Esophagus muscularis mucosa (tissue), 4 donors: ENCODE results near the gene LSM10. TPM values are rescaled to one million over a fixed set of nuclear protein-coding genes. Genes with fewer than 3 reads are reported as not detected.

Experiments
- DNase-seq: peaks from one replicate; pipeline ENCODE4 v3.0.0-alpha.2; 2017; ENCODE audit errors: extremely low spot score
- H3K27ac ChIP-seq, 4 donors: fragments of 200-600 bp; sonication (generic); replicated peaks in 1 of 4; 1 replicate in 3 of 4; 2 replicates in 1 of 4; pipeline ENCODE4 v1.5.1; 2016 to 2019; ENCODE audit warnings: mild to moderate bottlenecking in 1 of 4
- H3K27me3 ChIP-seq, 4 donors: fragments of 200-600 bp; sonication (generic); one replicate each; pipeline versions ENCODE4 v1.5.1 to v1.6.0; 2016 to 2019
- H3K36me3 ChIP-seq, 4 donors: fragments of 200-600 bp; sonication (generic); one replicate each; pipeline ENCODE4 v1.5.1; 2016 to 2019
- H3K4me1 ChIP-seq, 4 donors: fragments of 200-600 bp; sonication (generic); one replicate each; pipeline ENCODE4 v1.5.1; 2016 to 2019
- H3K4me3 ChIP-seq, 4 donors: fragments of 200-600 bp; sonication (generic); 1 replicate in 2 of 4; 2 replicates in 2 of 4; pipeline ENCODE4 v1.5.1; 2016 to 2019; ENCODE audit warnings: mild to moderate bottlenecking in 4 of 4, moderate library complexity in 1 of 4
- H3K9me3 ChIP-seq, 4 donors: fragments of 200-600 bp; sonication (generic); 1 replicate in 3 of 4; 2 replicates in 1 of 4; pipeline ENCODE4 v1.5.1; 2016 to 2019
- EP300 ChIP-seq: sonication (generic); formaldehyde crosslinking; IDR thresholded peaks from one replicate; pipeline ENCODE4 v1.6.1; 2017; ENCODE audit warnings: antibody characterized with exemption
- POLR2A ChIP-seq: fragments of 450-650 bp; IDR thresholded peaks from one replicate; pipeline ENCODE4 v1.6.1; 2017; ENCODE audit warnings: antibody characterized with exemption, moderate library complexity, mild to moderate bottlenecking, low read depth
- POLR2AphosphoS5 ChIP-seq, 2 donors: sonication (generic); formaldehyde crosslinking; IDR thresholded peaks; one replicate each; pipeline ENCODE4 v1.6.1; 2017; ENCODE audit warnings: antibody characterized with exemption in 2 of 2
- WGBS: methylation state at CpG from one replicate; pipeline ENCODE4 v1.1.5; 2018; 5-methylcytosine and 5-hydroxymethylcytosine counted together
- intact Hi-C: fragments of 100-400 bp; cut with DNase I; formaldehyde crosslinking; loops from one replicate; pipeline ENCODE4 v1.15.1; 2023
- total RNA-seq, 4 donors: library from RNA; depleted of rRNA; stranded (reverse); fragments of >200 nt; gene quantifications; one replicate each; pipeline versions ENCODE4 v1.1.0 to v1.2.1, GENCODE V29; 2016
- TF ChIP-seq, protein P1 (sequence below), 3 experiments: fragments of 200-600 bp in 2 of 3; fragments of 450-650 bp in 1 of 3; sonication (generic) in 2 of 3; IDR thresholded peaks; one replicate each; pipeline ENCODE4 v1.5.1; 2017 to 2019; ENCODE audit warnings: antibody characterized with exemption in 3 of 3, mild to moderate bottlenecking in 2 of 3, moderate library complexity in 1 of 3

The LSM10 gene
- total RNA-seq, 4 donors from 2014 or later, result 42.2 to 64.5 (median 59.5) TPM

DNA sequence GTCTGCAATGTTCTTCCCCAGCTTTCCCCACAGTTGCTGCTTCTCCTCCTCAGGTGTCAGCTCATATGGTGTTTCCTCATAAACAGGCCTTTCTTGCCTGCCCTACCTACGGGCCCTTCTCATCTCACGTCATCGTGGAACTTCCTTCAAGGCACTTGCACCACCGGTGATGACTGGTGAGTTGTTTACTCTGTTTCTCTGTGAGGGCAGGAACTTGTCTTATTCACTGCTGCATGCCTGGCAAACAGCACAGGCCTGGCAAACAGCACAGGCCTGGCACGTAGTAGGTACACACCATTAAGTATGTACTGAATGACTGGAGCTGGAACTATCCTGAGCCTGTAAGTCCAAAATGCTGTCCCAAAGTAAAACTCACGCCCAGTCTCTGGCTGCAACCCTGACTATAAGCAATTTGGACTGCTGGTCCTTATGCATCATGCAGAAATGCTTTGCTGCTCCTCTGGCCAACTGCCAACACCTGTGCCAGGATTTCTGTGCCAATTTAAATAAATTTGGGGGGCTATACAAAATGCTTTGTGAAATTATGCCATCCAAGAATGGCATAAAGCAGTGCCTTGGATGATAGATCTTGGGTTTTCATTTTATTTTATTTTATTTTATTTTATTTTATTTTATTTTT, 37.7 kb downstream of the LSM10 start:
- Histone ChIP-seq H3K4me1 (peaks cover under 1 to 16% (median 7%) of the 10 kb centered on the region in 4 donors), H3K27ac (peak overlapping the region in 1 of 4 donors; percentile 15), H3K4me3 (no peak overlapping the region), H3K27me3 (no peaks in the 10 kb centered on the region), H3K9me3 (no peaks in the 10 kb centered on the region), H3K36me3 (peaks cover 26 to 79% (median 59%) of the 10 kb centered on the region in 4 donors)
- intact Hi-C loops, result no loop called here
- 65% methylated on average over 6 of the region's 6 CpGs for WGBS
- TF ChIP-seq, protein P1, sequence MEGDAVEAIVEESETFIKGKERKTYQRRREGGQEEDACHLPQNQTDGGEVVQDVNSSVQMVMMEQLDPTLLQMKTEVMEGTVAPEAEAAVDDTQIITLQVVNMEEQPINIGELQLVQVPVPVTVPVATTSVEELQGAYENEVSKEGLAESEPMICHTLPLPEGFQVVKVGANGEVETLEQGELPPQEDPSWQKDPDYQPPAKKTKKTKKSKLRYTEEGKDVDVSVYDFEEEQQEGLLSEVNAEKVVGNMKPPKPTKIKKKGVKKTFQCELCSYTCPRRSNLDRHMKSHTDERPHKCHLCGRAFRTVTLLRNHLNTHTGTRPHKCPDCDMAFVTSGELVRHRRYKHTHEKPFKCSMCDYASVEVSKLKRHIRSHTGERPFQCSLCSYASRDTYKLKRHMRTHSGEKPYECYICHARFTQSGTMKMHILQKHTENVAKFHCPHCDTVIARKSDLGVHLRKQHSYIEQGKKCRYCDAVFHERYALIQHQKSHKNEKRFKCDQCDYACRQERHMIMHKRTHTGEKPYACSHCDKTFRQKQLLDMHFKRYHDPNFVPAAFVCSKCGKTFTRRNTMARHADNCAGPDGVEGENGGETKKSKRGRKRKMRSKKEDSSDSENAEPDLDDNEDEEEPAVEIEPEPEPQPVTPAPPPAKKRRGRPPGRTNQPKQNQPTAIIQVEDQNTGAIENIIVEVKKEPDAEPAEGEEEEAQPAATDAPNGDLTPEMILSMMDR (IDR thresholded peaks at IDR 0.05), result no peak
- TF ChIP-seq POLR2A (no peak), EP300 (no peak), POLR2AphosphoS5 (IDR thresholded peaks at IDR 0.05) (no peak)
- no peak for DNase-seq

DNA sequence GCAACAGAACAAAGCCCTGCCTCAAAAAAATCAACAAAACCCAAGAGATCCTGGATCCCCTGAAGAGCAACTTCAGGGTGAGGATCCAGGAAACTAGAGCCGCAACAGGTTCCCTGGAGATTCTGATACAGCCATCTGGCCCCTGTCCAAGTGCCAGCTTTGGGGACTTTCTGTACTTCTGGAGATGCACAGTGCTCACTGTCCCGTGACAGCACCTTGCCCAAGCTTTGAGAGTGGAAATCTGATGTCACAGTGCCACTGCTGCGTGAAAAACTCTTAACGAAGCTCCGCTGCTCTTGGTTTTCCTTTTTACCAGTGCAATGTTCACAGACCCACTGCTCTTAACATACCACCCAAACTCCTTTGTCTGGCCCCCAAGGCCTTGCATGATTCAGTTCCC, 38.3 kb downstream of the LSM10 start:
- no peak for TF ChIP-seq POLR2A
- TF ChIP-seq EP300, result no peak
- TF ChIP-seq POLR2AphosphoS5 (IDR thresholded peaks at IDR 0.05), result no peak
- TF ChIP-seq, protein P1 (IDR thresholded peaks at IDR 0.05), result no peak
- Histone ChIP-seq H3K9me3 (no peaks in the 10 kb centered on the region), H3K4me1 (peaks cover 0 to 15% (median 5%) of the 10 kb centered on the region in 4 donors), H3K27me3 (no peaks in the 10 kb centered on the region), H3K27ac (peak overlapping the region in 1 of 4 donors; percentile 15), H3K36me3 (peaks cover 32 to 85% (median 66%) of the 10 kb centered on the region in 4 donors), H3K4me3 (no peak overlapping the region)
- no peak for DNase-seq
- intact Hi-C loops, result no loop called here
- WGBS, result 97% methylated on average over 5 of the region's 5 CpGs

DNA sequence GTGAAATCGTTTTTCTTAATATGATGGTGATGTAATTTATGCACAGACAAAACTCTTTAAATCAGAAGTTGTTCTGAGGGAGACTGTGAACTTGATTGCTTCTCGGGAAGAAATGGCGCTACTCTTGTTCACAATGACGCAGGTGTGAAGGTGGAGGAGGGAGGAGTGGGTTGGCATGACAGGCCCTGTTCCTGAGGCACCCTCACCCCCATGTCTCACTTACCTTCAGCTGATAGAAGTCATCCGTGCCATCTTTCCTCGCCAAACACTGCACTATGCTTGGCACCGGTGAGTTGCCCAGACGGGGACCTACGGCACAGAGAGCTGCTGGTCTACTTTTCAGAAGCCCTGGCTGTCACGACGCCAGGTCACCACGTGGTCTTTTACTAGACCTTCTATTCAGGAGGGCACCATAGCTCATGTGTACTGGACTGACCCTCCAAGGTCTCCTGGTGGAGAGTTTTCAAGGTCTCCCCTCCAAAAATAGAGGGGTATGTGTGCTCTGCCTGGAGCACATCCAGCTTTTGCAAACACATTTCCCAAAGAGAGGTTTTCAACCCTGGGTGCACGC, 39.1 kb downstream of the LSM10 start:
- Histone ChIP-seq H3K4me1 (peaks cover 0 to 15% (median 5%) of the 10 kb centered on the region in 4 donors), H3K27me3 (no peaks in the 10 kb centered on the region), H3K36me3 (peaks cover 40 to 93% (median 73%) of the 10 kb centered on the region in 4 donors), H3K4me3 (no peak overlapping the region), H3K27ac (no peak overlapping the region), H3K9me3 (no peaks in the 10 kb centered on the region)
- WGBS, result 89% methylated on average over 13 of the region's 13 CpGs
- TF ChIP-seq POLR2AphosphoS5 (IDR thresholded peaks at IDR 0.05), result no peak
- no peak for TF ChIP-seq EP300
- no peak for TF ChIP-seq POLR2A
- TF ChIP-seq, protein P1 (IDR thresholded peaks at IDR 0.05), result no peak
- DNase-seq, result no peak
- intact Hi-C loops, result no loop called here

DNA sequence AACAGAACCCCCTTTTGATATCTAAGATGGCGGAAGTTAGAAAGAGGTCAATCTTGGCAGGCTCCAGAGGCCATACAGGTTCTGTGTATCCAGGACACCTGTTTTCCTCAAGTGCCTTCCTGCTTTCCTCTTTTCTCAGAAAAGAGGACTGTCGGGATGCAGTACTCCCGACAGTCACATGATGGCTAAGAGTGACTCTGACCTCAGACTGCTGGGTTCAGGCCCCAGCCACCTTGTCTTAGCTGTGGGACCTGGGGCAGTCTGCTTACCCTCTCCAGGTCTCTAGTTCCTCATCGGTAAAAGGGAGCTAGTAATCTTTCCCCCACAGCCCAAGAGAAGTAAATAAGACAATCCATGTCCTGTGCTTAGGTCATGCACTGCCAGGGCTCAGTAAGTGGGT, 41.9 kb downstream of the LSM10 start:
- Histone ChIP-seq H3K27ac (no peak overlapping the region), H3K9me3 (no peaks in the 10 kb centered on the region), H3K4me1 (peaks cover 12 to 37% (median 28%) of the 10 kb centered on the region in 4 donors), H3K27me3 (no peaks in the 10 kb centered on the region), H3K4me3 (no peak overlapping the region), H3K36me3 (peaks cover 36 to 88% (median 76%) of the 10 kb centered on the region in 4 donors)
- WGBS, result 100% methylated on average over 3 of the region's 4 CpGs
- intact Hi-C loops, result no loop called here
- TF ChIP-seq POLR2A (no peak), POLR2AphosphoS5 (IDR thresholded peaks at IDR 0.05) (no peak), EP300 (no peak)
- TF ChIP-seq, protein P1 (IDR thresholded peaks at IDR 0.05), result no peak
- DNase-seq, result no peak
